Measurements from ENCODE around the gene KCNH6.

KCNH6 gene

GRCh38 chr17:63557416-63557815, 34.3 kb downstream of the KCNH6 start:
- DNase-seq: no peak

- no peak for DNase-seq
These were observed 35.3 kb downstream of the KCNH6 start for GRCh38 chr17:63558441-63558840.

DNA sequence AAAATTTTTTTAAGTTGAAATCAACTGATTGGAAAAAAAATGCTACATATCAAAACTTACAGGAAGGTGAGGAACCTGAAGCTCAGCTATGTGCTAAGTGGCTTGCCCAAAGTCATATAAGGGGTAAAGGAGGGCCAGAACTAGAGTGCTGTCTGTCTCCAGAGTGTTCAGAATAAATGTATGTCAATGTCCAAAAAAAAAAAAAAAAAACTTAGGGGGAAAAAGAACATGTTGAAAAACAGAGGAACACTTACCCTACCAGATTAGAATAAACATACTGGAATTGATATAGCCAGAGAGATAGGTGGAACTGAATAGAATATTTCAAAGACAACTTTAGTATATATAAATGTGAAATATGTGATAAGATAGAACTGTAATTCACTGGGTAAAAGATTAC, 38.7 kb downstream of the KCNH6 start:
- DNase-seq: no peak

DNA sequence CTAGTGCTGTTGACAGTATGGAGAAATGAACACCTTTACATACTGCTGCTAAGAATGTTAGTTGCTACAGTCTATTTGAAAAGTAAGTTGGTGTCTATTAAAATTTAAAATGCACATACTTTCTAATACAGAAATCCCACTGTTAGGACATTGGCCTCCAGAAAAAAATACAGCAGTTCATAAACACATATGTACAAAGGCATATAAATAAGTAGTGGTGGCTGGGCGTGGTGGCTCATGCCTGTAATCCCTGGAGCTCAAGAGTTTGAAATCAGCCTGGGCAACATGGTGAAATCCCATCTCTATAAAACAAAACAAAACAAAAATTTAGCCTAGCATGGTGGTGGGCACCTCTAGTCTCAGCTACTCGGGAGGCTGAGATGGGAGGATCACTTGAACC, 40.2 kb downstream of the KCNH6 start:
- no peak for DNase-seq

DNA sequence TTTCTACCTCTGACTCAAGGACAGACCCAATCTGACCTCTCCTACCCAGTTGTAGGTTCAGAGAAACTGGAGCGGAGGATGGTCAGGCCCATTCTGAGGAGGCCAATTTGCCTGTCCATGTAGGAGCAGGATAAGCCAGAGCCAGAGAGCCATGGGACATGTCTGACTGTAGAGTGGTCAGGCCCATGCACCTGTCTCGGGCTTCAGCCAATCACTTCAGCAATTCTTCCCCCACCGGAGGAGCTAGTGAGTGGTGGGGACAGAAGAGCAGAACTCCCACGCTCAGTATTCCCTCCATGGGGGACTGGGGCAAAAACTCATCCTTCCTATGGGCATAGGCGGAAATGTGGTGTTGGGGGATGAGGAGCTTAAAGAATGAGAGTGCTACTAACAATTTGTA, 41.4 kb downstream of the KCNH6 start:
- no peak for DNase-seq

DNA sequence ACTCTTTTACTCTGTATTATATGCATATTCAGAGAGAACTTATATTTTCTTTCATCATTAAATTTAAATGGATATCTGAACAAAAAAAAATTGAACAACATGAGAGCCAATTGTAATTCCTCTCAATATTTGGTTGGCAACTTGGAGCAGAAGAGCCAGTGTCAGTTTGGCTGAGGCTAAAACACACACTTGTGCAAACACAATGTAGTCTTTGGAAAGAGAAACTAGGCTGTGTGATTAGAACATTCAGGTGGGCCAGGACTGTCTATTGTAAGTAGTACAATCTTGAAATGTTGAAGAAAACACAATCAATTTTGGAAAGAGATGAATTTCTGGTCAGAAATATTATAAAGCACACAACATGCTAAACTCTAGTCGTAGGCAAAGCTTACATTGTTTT, 44.1 kb downstream of the KCNH6 start:
- no peak for DNase-seq

DNA sequence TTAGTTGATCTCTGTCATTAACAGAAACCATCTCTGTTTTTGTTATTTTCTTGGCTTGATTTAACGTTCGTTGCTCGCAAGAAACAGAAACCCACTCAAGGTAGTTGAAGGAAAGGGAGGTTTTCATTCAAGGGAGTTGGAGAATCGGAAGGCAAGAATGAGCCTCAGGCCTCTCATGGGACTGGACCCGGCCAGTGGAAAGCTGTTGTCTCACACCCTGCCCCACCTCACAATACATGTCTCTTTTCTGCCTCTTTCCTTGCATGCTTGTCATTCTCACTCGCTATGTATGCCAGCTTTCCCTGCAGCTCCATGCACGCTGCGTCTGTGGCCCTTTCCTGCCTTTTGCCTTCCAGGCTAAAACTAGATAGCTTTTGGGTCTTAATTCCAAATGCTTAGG, 45.4 kb downstream of the KCNH6 start:
- DNase-seq: no peak

DNA sequence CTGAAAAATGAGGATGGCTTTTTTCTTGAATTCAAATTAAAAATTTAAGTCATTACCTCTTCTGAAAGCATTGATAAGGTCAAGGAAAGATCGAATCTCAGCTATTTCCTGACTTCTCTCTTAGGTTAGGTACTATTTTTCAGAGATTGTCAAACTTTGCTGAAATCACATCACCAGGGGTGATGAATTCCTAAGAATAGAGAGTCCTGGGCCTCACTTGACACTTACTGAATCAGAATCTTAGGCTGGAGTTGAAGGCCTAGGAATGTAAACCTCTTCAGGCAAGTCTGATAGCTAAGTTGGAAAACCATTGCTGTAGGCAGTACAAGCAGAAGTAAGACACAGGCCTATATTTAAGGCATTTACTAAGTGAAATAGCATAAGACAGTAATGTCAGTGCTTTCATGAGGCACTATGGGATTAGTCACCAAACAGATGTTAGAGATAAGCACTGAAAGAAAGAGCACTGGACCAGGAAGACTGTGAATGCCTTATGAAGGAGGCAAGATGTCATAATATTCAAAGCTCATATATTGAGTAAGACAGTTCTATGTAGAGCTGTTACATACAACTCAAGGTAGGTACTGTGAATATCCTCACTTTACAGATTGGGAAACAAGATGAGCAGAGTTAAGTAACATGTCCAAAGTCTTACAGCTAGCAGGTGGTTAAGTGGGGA, 48.6 kb downstream of the KCNH6 start:
- DNase-seq: no peak

DNA sequence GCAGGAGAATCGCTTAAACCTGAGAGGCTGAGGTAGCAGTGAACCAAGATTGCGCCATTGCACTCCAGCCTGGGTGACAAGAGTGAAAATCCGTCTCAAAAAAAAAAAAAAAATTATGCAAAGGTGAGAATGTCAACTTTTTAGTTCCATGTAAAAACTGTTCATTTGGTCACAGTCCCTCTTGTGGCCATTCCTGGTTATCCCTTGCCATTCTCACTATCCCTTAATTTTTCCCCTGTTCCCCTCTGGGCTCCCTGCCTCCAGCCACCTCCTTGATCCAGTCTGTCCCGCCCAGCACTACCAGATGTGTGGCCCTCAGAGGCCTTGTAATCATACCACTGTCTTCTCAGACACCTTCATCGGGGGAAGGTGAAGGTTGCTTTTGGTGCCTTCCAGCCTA, 50.5 kb downstream of the KCNH6 start:
- no peak for DNase-seq

GRCh38 chr17:63578027-63578768, 55.0 kb downstream of the KCNH6 start:
- no peak for DNase-seq

GRCh38 chr17:63578769-63579111, 55.6 kb downstream of the KCNH6 start:
- peak in 1 of 2 experiments; percentile 4 for DNase-seq

- DNase-seq: peak in 1 of 2 experiments; percentile 60
These were observed 56.5 kb downstream of the KCNH6 start for GRCh38 chr17:63579633-63580032.

DNA sequence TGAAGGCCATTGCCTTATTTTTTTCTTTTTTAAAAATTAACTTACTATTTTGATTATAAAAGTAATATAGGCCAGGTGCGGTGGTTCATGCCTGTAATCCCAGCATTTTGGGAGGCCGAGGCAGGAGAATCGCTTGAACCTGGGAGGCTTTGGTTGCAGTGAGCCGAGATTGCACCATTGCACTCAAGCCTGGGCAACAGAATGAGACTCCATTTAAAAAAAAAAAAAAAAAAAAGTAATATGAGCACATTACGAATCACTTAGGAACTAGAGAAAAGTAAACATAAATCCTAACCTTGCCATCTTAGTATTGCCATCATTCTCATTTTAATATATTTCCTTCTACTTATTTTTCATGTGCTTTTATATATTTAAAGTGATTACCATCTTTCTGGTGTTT, 64.6 kb downstream of the KCNH6 start:
- no peak for DNase-seq

GRCh38 chr17:63588797-63589196, 65.6 kb downstream of the KCNH6 start:
- DNase-seq: no peak

GRCh38 chr17:63589646-63590045, 66.5 kb downstream of the KCNH6 start:
- DNase-seq: no peak

- no peak for DNase-seq
These were observed 69.6 kb downstream of the KCNH6 start for GRCh38 chr17:63592797-63593196.

DNA sequence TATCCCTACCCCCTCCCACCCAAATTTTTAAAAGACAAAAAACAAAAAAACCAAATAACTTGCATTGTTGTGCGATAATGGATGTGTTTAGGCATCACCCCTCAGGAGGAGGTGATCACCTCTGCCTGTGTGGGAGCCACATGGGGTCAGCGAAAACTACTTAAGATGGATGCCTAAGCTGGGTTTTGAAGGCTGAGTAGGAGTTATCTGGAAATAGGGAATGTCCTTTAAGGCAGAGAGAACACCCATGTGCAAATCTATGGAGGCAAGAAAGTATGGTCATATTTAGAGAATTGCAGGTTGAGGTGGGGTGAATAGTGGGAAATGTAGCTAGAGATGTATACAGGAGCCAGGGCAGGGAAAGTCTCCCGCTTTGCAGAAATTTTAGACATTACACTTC, 72.0 kb downstream of the KCNH6 start:
- DNase-seq: no peak
